ENCODE data around the gene AIG1. TPM values are rescaled to one million over a fixed set of nuclear protein-coding genes. Genes with fewer than 3 reads are reported as not detected.

Gene AIG1
- total and polyA plus RNA-seq, 2 of the 13 experiments (the other 11 are each of a cell fraction or from before 2014, with no cell fraction given): 115 to 197 TPM

DNA sequence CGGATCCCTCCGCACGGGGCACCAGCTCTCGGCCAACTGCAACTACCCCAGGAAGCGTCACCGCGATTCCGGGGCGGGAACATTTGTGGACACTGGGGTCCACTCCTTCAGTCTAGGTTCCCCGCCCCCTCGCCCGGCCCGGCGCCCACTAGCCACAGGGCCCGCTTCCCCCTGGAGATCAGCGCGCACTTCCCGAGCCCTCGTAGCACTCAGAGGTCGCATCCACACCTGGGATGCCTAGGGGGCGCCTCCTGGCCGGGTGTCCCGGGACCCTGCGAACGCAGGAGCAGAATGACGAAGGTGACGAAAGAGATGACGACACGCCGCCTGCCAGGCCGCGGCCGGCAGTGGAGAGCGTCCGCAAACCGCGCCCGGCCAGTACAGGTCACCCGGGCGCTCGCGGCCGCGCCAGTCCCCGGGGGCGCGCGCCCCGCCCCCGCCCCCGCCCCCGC is 309 bp upstream of the AIG1 start:
- ChIA-PET CTCF (ENCODE audit: low intra/inter-chr PET ratio, low total read pairs) (no interaction called here), POLR2A (interaction anchor here (1.2 to 4.9 kb wide), 6 partner anchors 10 to 337 kb away, joined by 5 to 23 read pairs (median 10); no protein-coding TSS in a partner anchor)
- H3K27ac ChIP-seq (ENCODE audit: extremely low read length, insufficient read depth, low read length): peak overlapping the region; percentile 88
- intact Hi-C loops (cut with micrococcal nuclease; ENCODE audit: unreplicated experiment): loop anchor here (1.0 to 5.0 kb wide), 5 partner anchors 115 to 367 kb away; partner anchors contain the start of gene HIVEP2
- H3K4me2 ChIP-seq (ENCODE audit: low read depth, low read length): peak overlapping the region; percentile 79
- FAIRE-seq (no peak), DNase-seq (ENCODE audit: low spot score) (peak; percentile 88), ATAC-seq (peak; percentile 76)
- no peaks in the 10 kb centered on the region for H4K20me1 ChIP-seq (ENCODE audit: insufficient read depth, low read length)
- no peak overlapping the region for H2AFZ ChIP-seq (ENCODE audit: low read length)
- H3K9me3 ChIP-seq (ENCODE audit: low read length): peaks cover 7% of the 10 kb centered on the region; the same call in 1 of the 2 replicates
- H3K4me1 ChIP-seq (ENCODE audit: insufficient read depth, low read length): peaks cover 56% of the 10 kb centered on the region
- peak overlapping the region; percentile 68 to 87 (median 85) for H3K4me3 ChIP-seq (replicated peaks in 1 of 3; ENCODE audit: insufficient read depth in 1 of 3, low read depth in 2 of 3, low read length in 3 of 3)
- no TSS peak for BruUV-seq (replicated peaks)
- peaks cover 0 to 7% of the 10 kb centered on the region in 2 experiments; a peak in 1 of 5 replicates for H3K36me3 ChIP-seq (replicated peaks in 1 of 2; ENCODE audit: control insufficient read depth in 1 of 2, insufficient read depth in 2 of 2, low read length in 2 of 2)
- H3K79me2 ChIP-seq (ENCODE audit: insufficient read depth, low read length): peaks cover 41% of the 10 kb centered on the region
- no peaks in the 10 kb centered on the region; a peak in 1 of 5 replicates for H3K27me3 ChIP-seq (ENCODE audit: control insufficient read depth in 1 of 2, insufficient read depth in 2 of 2, low read length in 2 of 2)
- in situ Hi-C loops (cut with HindIII; ENCODE audit: extremely low pct_ligation_motif_present, low pct_unique_long_range_greater_than_20kb): loop anchor here (5.0 kb wide), 1 partner anchor 113 kb away; the partner anchor contains the start of gene HIVEP2
- peak overlapping the region; percentile 87 for H3K9ac ChIP-seq (ENCODE audit: insufficient read depth, low read depth, low read length)
- WGBS (ENCODE audit: low lambda C conversion rate): 0% methylated on average over 23 of the region's 52 CpGs
- TF ChIP-seq ZNF556 (CRISPR knock-in tag; IDR thresholded peaks at IDR 0.05; ENCODE audit: borderline replicate concordance): peak; percentile 18
- peak; percentile 20; the same call in 1 of the 2 replicates for TF ChIP-seq NR2C2 (CRISPR knock-in tag; IDR thresholded peaks at IDR 0.05; ENCODE audit: borderline replicate concordance)
- peak; percentile 67; the same call in 1 of the 2 replicates for TF ChIP-seq STAT5B (CRISPR knock-in tag; IDR thresholded peaks at IDR 0.05)
- TF ChIP-seq, protein P1, sequence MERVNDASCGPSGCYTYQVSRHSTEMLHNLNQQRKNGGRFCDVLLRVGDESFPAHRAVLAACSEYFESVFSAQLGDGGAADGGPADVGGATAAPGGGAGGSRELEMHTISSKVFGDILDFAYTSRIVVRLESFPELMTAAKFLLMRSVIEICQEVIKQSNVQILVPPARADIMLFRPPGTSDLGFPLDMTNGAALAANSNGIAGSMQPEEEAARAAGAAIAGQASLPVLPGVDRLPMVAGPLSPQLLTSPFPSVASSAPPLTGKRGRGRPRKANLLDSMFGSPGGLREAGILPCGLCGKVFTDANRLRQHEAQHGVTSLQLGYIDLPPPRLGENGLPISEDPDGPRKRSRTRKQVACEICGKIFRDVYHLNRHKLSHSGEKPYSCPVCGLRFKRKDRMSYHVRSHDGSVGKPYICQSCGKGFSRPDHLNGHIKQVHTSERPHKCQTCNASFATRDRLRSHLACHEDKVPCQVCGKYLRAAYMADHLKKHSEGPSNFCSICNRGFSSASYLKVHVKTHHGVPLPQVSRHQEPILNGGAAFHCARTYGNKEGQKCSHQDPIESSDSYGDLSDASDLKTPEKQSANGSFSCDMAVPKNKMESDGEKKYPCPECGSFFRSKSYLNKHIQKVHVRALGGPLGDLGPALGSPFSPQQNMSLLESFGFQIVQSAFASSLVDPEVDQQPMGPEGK (CRISPR knock-in tag; IDR thresholded peaks at IDR 0.05): peak; percentile 84; the same call in 1 of the 2 replicates
- no peak; the same call in 1 of the 2 replicates for TF ChIP-seq MZF1 (CRISPR knock-in tag; IDR thresholded peaks at IDR 0.05; ENCODE audit: borderline replicate concordance)
- no peak for TF ChIP-seq SMARCE1 (IDR thresholded peaks at IDR 0.05; ENCODE audit: borderline replicate concordance)
- peak; percentile 83 for TF ChIP-seq ZNF501 (CRISPR knock-in tag; IDR thresholded peaks at IDR 0.05)
- peak; percentile 87 for TF ChIP-seq KDM4B (CRISPR knock-in tag; IDR thresholded peaks at IDR 0.05)
- TF ChIP-seq PRMT3 (CRISPR knock-in tag; IDR thresholded peaks at IDR 0.05; ENCODE audit: borderline replicate concordance, low read depth): 0 out of 2 replicates have a peak, but pooled peaks have one; percentile 36
- peak; percentile 89 for TF ChIP-seq ZNF772 (CRISPR knock-in tag; IDR thresholded peaks at IDR 0.05)
- TF ChIP-seq, protein P2, sequence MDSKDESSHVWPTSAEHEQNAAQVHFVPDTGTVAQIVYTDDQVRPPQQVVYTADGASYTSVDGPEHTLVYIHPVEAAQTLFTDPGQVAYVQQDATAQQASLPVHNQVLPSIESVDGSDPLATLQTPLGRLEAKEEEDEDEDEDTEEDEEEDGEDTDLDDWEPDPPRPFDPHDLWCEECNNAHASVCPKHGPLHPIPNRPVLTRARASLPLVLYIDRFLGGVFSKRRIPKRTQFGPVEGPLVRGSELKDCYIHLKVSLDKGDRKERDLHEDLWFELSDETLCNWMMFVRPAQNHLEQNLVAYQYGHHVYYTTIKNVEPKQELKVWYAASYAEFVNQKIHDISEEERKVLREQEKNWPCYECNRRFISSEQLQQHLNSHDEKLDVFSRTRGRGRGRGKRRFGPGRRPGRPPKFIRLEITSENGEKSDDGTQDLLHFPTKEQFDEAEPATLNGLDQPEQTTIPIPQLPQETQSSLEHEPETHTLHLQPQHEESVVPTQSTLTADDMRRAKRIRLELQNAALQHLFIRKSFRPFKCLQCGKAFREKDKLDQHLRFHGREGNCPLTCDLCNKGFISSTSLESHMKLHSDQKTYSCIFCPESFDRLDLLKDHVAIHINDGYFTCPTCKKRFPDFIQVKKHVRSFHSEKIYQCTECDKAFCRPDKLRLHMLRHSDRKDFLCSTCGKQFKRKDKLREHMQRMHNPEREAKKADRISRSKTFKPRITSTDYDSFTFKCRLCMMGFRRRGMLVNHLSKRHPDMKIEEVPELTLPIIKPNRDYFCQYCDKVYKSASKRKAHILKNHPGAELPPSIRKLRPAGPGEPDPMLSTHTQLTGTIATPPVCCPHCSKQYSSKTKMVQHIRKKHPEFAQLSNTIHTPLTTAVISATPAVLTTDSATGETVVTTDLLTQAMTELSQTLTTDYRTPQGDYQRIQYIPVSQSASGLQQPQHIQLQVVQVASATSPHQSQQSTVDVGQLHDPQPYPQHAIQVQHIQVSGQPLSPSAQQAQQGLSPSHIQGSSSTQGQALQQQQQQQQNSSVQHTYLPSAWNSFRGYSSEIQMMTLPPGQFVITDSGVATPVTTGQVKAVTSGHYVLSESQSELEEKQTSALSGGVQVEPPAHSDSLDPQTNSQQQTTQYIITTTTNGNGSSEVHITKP (CRISPR knock-in tag; IDR thresholded peaks at IDR 0.05; ENCODE audit: low read depth): peak; percentile 63; the same call in 1 of the 2 replicates
- peak; percentile 60 for TF ChIP-seq STAG1 (CRISPR knock-in tag; IDR thresholded peaks at IDR 0.05)
- TF ChIP-seq ZBTB1 (CRISPR knock-in tag; IDR thresholded peaks at IDR 0.05; ENCODE audit: borderline replicate concordance): no peak
- peak; percentile 74 for TF ChIP-seq POLR2G (IDR thresholded peaks at IDR 0.05; ENCODE audit: low read depth, low read length)
- peak; percentile 59; the same call in 1 of the 2 replicates for TF ChIP-seq RNF2 (conservative IDR thresholded peaks at IDR 0.05; ENCODE audit: low read depth)
- TF ChIP-seq ZNF143 (CRISPR knock-in tag; IDR thresholded peaks at IDR 0.05): no peak
- TF ChIP-seq FOXA1 (IDR thresholded peaks at IDR 0.05): no peak
- TF ChIP-seq FOXA1 (CRISPR knock-in tag; IDR thresholded peaks at IDR 0.05): peak; percentile 79
- peak; percentile 89 for TF ChIP-seq SP4 (CRISPR knock-in tag; IDR thresholded peaks at IDR 0.05)

Measured in HepG2 (cell line).